ENCODE measurements around the gene AKR1C8.
"Not testable (repeated sequence)": the region's sequence is repeated elsewhere in the genome, so short reads cannot be mapped to it uniquely, and the experiment has no call there.

Gene AKR1C8

DNA sequence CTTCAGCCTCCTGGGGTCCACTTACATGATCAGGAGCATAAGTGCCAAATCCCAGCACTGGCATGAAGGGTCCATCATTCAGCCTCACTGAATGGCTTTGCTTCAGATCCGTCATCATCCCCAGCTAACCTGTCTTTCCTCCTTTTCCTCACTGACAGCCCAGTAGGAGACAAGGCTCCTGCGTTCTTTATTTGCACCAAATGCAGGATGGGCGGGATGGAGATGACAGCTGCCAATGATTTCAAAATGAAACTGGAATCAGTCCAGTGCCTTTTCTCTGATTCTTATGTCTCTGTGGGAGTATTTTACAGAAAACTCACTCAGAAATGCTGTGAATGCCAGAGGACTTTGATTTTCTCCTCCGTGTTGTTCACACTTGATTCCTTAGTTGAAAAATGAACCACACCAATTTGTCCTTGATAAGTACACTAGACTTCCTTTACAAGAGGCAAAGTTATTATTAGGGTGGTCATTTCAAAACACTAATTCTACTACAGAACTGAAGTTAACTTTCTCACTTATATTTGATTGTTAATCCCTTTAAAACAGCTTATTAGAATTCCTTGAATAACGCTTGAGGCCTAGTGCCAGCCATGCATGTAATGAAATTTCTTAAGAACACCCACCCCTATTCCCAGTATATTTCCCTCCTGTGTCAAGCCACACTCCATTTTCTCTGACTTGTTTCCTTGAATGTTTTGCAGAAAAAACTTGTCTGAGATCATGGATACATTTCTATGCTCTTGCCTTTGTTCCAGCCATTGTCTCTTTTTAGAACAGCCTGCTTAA lies at the start of gene AKR1C8:
Gene AKR1C8, minus strand, starts transcription at position 164 of the 789 bp plus-strand sequence. Its CDS starts 46 bp downstream, at position 118.
- no peaks in the 10 kb centered on the region for H3K4me1 Mint-ChIP-seq (ENCODE audit: low read depth)
- H3K9me3 Mint-ChIP-seq, result no peaks in the 10 kb centered on the region
- H3K4me3 Mint-ChIP-seq, result no peak within 1 kb of the TSS
- no peaks in the 10 kb centered on the region for H3K27me3 Mint-ChIP-seq
- H3K36me3 Mint-ChIP-seq (ENCODE audit: low read depth), result no peaks in the 10 kb centered on the region
- H3K27ac Mint-ChIP-seq, result no peak within 1 kb of the TSS

GRCh38 chr10:5234106-5234860 lies 49.3 kb upstream of the AKR1C8 start:
- peaks cover 13% of the 10 kb centered on the region for H3K27me3 Mint-ChIP-seq
- no peaks in the 10 kb centered on the region for H3K36me3 Mint-ChIP-seq (ENCODE audit: low read depth)
- H3K27ac Mint-ChIP-seq, result no peak overlapping the region
- peaks cover 21% of the 10 kb centered on the region for H3K9me3 Mint-ChIP-seq
- no peaks in the 10 kb centered on the region for H3K4me1 Mint-ChIP-seq (ENCODE audit: low read depth)
- H3K4me3 Mint-ChIP-seq, result no peak overlapping the region

GRCh38 chr10:5233324-5233723 lies 48.4 kb upstream of the AKR1C8 start:
- Mint-ChIP-seq H3K36me3 (ENCODE audit: low read depth) (no peaks in the 10 kb centered on the region), H3K4me1 (ENCODE audit: low read depth) (no peaks in the 10 kb centered on the region)

DNA sequence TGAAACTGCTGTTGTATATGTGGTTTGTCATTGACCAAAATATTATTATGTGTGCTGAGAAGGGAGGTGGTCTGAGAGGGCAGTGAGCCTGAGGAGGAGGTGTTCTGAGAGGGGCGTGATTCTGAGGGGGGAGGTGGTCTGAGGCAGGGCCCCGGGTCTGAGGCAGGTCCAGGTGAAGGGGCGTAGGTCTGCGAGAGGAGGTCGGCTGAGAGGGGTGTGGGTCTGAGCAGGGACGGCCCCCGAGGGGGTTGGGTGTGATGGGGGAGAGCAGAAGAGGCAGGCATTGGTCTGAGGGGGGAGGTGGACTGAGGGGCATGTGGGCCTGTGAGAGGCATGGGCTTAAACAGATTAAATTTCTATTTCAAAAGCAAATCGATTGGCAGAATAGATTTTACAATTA lies 44.1 kb upstream of the AKR1C8 start:
- Mint-ChIP-seq H3K9me3 (peaks cover 7% of the 10 kb centered on the region), H3K36me3 (ENCODE audit: low read depth) (no peaks in the 10 kb centered on the region), H3K27me3 (peaks cover 6% of the 10 kb centered on the region), H3K4me3 (no peak overlapping the region), H3K4me1 (ENCODE audit: low read depth) (no peaks in the 10 kb centered on the region), H3K27ac (no peak overlapping the region)

More at GRCh38 chr10:5233324-5233723, 48.4 kb upstream of the AKR1C8 start:
- no peak overlapping the region for H3K27ac Mint-ChIP-seq
- H3K27me3 Mint-ChIP-seq, result peaks cover 13% of the 10 kb centered on the region
- no peak overlapping the region for H3K4me3 Mint-ChIP-seq
- peaks cover 21% of the 10 kb centered on the region for H3K9me3 Mint-ChIP-seq

DNA sequence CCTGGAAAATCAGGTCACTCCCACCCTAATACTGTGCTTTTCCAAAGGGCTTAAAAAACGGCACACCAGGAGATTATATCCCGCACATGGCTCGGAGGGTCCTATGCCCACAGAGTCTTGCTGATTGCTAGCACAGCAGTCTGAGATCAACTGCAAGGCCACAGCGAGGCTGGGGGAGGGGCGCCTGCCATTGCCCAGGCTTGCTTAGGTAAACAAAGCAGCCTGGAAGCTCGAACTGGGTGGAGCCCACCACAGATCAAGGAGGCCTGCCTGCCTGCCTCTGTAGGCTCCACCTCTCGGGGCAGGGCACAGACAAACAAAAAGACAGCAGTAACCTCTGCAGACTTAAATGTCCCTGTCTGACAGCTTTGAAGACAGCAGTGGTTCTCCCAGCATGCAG lies 38.0 kb upstream of the AKR1C8 start:
- not testable (repeated sequence) for H3K36me3 Mint-ChIP-seq (ENCODE audit: low read depth); H3K27ac Mint-ChIP-seq; H3K4me3 Mint-ChIP-seq; H3K4me1 Mint-ChIP-seq (ENCODE audit: low read depth); H3K9me3 Mint-ChIP-seq; H3K27me3 Mint-ChIP-seq

GRCh38 chr10:5219262-5219661 lies 34.3 kb upstream of the AKR1C8 start:
- H3K27ac Mint-ChIP-seq, result no peak overlapping the region
- H3K4me1 Mint-ChIP-seq (ENCODE audit: low read depth), result no peaks in the 10 kb centered on the region
- H3K4me3 Mint-ChIP-seq, result no peak overlapping the region
- peaks cover 5% of the 10 kb centered on the region for H3K9me3 Mint-ChIP-seq
- H3K36me3 Mint-ChIP-seq (ENCODE audit: low read depth), result no peaks in the 10 kb centered on the region
- peaks cover 22% of the 10 kb centered on the region for H3K27me3 Mint-ChIP-seq

GRCh38 chr10:5216801-5217200 lies 31.9 kb upstream of the AKR1C8 start:
- Mint-ChIP-seq H3K9me3 (peaks cover 9% of the 10 kb centered on the region), H3K27me3 (peaks cover 18% of the 10 kb centered on the region), H3K36me3 (ENCODE audit: low read depth) (no peaks in the 10 kb centered on the region), H3K27ac (no peak overlapping the region), H3K4me3 (no peak overlapping the region), H3K4me1 (ENCODE audit: low read depth) (no peaks in the 10 kb centered on the region)

GRCh38 chr10:5211696-5212536 lies 27.0 kb upstream of the AKR1C8 start:
- Mint-ChIP-seq H3K27me3 (peaks cover 16% of the 10 kb centered on the region), H3K4me3 (no peak overlapping the region), H3K36me3 (ENCODE audit: low read depth) (no peaks in the 10 kb centered on the region), H3K9me3 (peaks cover 14% of the 10 kb centered on the region), H3K27ac (no peak overlapping the region), H3K4me1 (ENCODE audit: low read depth) (no peaks in the 10 kb centered on the region)

- not testable (repeated sequence) for H3K27ac Mint-ChIP-seq; H3K4me1 Mint-ChIP-seq (ENCODE audit: low read depth); H3K4me3 Mint-ChIP-seq; H3K9me3 Mint-ChIP-seq; H3K36me3 Mint-ChIP-seq (ENCODE audit: low read depth)
- peaks cover 19% of the 10 kb centered on the region for H3K27me3 Mint-ChIP-seq
Measured at GRCh38 chr10:5210261-5210660, 25.3 kb upstream of the AKR1C8 start.

DNA sequence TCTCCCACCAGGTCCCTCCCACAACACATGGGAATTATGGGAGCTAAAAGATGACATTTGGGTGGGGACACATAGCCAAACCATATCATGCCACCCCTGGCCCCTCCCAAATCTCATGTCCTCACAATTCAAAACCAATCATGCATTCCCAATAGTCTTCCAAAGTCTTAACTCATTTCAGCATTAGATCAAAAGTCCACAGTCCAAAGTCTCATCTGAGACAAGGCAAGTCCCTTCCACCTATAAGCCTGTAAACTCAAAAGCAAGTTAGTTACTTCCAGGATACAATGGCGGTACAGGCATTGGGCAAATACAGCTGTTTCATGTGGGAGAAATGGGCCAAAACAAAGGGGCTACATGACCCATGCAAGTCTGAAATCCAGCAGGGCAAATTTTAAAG lies 24.8 kb upstream of the AKR1C8 start:
- not testable (repeated sequence) for H3K4me1 Mint-ChIP-seq (ENCODE audit: low read depth); H3K27ac Mint-ChIP-seq; H3K4me3 Mint-ChIP-seq; H3K36me3 Mint-ChIP-seq (ENCODE audit: low read depth); H3K9me3 Mint-ChIP-seq
- H3K27me3 Mint-ChIP-seq, result peaks cover 17% of the 10 kb centered on the region

GRCh38 chr10:5206799-5207198 lies 21.8 kb upstream of the AKR1C8 start:
- Mint-ChIP-seq H3K9me3 (peaks cover 9% of the 10 kb centered on the region), H3K27ac (no peak overlapping the region), H3K27me3 (peaks cover 17% of the 10 kb centered on the region), H3K36me3 (ENCODE audit: low read depth) (no peaks in the 10 kb centered on the region), H3K4me1 (ENCODE audit: low read depth) (no peaks in the 10 kb centered on the region), H3K4me3 (no peak overlapping the region)

DNA sequence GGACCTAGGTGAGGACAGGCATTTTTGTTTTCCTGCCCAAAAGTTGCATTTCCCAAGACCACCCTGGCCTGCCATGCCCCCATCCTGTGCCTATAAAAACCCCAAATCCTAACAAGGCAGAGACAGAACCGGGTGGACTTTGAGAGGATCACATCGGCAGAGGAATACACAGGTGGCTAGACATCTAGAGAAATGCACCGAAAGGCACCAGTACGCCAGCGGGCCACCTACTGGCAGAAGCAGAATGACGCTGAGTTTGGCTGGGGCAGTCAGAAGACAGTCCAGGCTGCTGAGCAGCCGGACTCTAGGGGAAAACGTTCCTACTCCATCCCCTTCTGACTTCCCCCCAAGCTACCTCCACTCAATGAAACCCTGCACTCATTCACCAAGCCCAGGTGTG lies 14.4 kb upstream of the AKR1C8 start:
- no peak overlapping the region for H3K4me3 Mint-ChIP-seq
- H3K36me3 Mint-ChIP-seq (ENCODE audit: low read depth), result no peaks in the 10 kb centered on the region
- peaks cover 8% of the 10 kb centered on the region for H3K9me3 Mint-ChIP-seq
- no peak overlapping the region for H3K27ac Mint-ChIP-seq
- no peaks in the 10 kb centered on the region for H3K4me1 Mint-ChIP-seq (ENCODE audit: low read depth)
- H3K27me3 Mint-ChIP-seq, result no peaks in the 10 kb centered on the region

GRCh38 chr10:5198386-5198785 lies 13.4 kb upstream of the AKR1C8 start:
- H3K4me1 Mint-ChIP-seq (ENCODE audit: low read depth), result no peaks in the 10 kb centered on the region
- H3K27me3 Mint-ChIP-seq, result no peaks in the 10 kb centered on the region
- no peak overlapping the region for H3K4me3 Mint-ChIP-seq
- peaks cover 8% of the 10 kb centered on the region for H3K9me3 Mint-ChIP-seq
- no peaks in the 10 kb centered on the region for H3K36me3 Mint-ChIP-seq (ENCODE audit: low read depth)
- H3K27ac Mint-ChIP-seq, result no peak overlapping the region

DNA sequence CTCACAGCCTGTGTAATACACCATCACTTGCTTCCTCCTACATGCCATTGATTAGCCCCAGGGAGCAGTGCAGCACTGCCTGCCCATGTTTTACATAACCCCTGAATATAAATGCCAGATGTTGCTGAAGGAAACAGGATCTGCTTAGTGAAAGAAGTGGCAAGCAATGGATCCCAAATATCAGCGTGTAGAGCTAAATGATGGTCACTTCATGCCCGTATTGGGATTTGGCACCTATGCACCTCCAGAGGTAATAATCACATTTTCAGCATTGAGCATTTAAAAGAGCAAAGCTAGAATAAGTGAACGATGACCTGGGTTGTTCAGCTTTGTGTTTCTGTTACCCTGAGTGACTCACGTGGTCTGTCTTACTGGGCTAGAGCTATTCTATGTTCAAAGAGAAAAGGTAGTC lies 11.8 kb upstream of the AKR1C8 start, which contains the start of gene AKR1C4:
Gene AKR1C4, plus strand, starts transcription at position 136 of the 412 bp plus-strand sequence. Its CDS starts 31 bp downstream, at position 167.
- peaks cover 7% of the 10 kb centered on the region for H3K27me3 Mint-ChIP-seq
- peaks cover 4% of the 10 kb centered on the region for H3K9me3 Mint-ChIP-seq
- H3K36me3 Mint-ChIP-seq (ENCODE audit: low read depth), result no peaks in the 10 kb centered on the region
- H3K27ac Mint-ChIP-seq, result no peak within 1 kb of the TSS
- no peaks in the 10 kb centered on the region for H3K4me1 Mint-ChIP-seq (ENCODE audit: low read depth)
- H3K4me3 Mint-ChIP-seq, result no peak within 1 kb of the TSS
